Kidney epithelial cell (primary cell): ENCODE data around the gene XBP1. TPM values are rescaled to one million over a fixed set of nuclear protein-coding genes. Genes with fewer than 3 reads are reported as not detected.
"Not testable (repeated sequence)": the region's sequence is repeated elsewhere in the genome, so short reads cannot be mapped to it uniquely, and the experiment has no call there.

Source experiments
- DNase-seq: peaks from one replicate; pipeline ENCODE4 v3.0.0-alpha.2; 2010; ENCODE audit warnings: low read depth
- H3K27me3 ChIP-seq: 2 replicates; pipeline ENCODE4 v1.6.0; 2011; ENCODE audit warnings: low read length; ENCODE audit not compliant: control insufficient read depth, insufficient read depth
- H3K36me3 ChIP-seq: 2 replicates; pipeline ENCODE4 v1.5.1; 2011; ENCODE audit warnings: low read length; ENCODE audit not compliant: control insufficient read depth, insufficient read depth
- H3K4me3 ChIP-seq: 2 replicates; pipeline ENCODE4 v1.5.1; 2011; ENCODE audit warnings: low read depth, mild to moderate bottlenecking, control low read depth, low read length
- total RNA-seq: library from RNA; depleted of rRNA; stranded (reverse); fragments of >200 nt; gene quantifications from 2 replicates; pipeline ENCODE4 v1.2.3, GENCODE V29; 2015
- TF ChIP-seq, protein P1 (sequence below): IDR thresholded peaks from 2 replicates; pipeline ENCODE4 v1.5.1; 2011; ENCODE audit warnings: mild to moderate bottlenecking, moderate library complexity, low read length, control low read depth, inconsistent platforms; ENCODE audit not compliant: insufficient read depth, poor library complexity, severe bottlenecking

XBP1 gene
- total RNA-seq, 1 donor from 2014 or later: 291 TPM

DNA sequence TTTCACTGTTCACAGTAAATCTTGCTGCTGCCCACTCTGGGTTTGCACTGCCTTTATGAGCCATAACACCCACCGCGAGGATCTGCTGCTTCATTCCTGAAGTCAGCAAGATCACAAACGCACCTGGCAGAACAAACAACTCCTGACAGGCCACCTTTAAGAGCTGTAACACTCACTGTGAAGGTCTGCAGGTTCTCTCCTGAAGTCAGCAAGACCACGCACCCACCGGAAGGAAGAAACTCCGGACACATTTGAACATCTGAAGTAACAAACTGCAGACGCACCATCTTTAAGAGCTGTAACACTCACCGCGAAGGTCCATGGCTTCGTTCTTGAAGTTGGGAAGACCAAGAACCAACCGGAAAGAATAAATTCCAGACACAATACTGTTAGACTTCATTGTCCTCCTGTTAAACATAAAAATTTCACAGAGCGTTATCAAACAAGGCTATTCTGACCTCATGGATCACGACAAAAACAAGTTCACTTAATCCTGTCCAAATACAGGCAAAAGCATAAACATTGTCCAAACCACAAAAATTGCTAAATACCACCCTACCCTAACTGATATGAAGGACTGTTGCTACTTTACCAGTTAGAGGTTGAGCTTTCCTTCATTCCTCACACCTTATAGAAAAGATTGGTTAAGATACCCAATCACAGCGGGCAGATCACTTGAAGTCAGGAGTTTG lies 30.8 kb downstream of the XBP1 start:
- no peak for DNase-seq
- H3K36me3 ChIP-seq: peaks cover 2% of the 10 kb centered on the region
- no peak overlapping the region for H3K4me3 ChIP-seq
- TF ChIP-seq, protein P1, sequence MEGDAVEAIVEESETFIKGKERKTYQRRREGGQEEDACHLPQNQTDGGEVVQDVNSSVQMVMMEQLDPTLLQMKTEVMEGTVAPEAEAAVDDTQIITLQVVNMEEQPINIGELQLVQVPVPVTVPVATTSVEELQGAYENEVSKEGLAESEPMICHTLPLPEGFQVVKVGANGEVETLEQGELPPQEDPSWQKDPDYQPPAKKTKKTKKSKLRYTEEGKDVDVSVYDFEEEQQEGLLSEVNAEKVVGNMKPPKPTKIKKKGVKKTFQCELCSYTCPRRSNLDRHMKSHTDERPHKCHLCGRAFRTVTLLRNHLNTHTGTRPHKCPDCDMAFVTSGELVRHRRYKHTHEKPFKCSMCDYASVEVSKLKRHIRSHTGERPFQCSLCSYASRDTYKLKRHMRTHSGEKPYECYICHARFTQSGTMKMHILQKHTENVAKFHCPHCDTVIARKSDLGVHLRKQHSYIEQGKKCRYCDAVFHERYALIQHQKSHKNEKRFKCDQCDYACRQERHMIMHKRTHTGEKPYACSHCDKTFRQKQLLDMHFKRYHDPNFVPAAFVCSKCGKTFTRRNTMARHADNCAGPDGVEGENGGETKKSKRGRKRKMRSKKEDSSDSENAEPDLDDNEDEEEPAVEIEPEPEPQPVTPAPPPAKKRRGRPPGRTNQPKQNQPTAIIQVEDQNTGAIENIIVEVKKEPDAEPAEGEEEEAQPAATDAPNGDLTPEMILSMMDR: no peak
- H3K27me3 ChIP-seq: no peaks in the 10 kb centered on the region

DNA sequence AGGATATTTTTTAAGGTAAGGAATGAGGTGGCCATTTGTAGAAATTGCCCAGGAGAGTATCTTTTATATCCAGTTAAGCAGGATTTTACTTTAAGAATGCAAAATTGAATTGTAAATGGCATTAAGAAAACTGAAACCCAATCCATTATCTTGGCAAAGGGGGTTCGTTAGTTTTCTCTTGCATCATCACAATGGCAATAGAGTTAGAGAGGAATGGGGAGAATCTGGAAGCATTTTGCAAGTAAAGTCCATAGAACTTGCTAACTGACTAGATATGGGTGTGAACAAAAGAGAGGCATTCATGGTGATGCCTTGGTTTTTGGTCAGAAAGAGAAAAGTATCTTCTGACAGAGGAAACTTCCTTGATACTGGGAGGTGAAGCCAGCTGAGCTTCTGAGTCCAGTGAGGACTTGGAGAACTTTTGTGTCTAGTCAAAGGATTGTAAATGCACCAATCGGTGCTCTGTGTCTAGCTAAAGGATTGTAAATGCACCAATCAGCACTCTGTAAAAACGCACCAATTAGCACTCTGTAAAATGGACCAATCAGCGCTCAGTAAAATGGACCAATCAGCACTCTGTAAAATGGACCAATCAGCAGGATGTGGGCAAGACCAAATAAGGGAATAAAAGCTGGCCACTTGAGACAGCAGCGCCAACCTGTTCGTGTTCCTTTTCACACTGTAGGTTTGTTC lies 31.5 kb downstream of the XBP1 start:
- no peaks in the 10 kb centered on the region for H3K27me3 ChIP-seq
- TF ChIP-seq, protein P1: no peak
- no peak overlapping the region for H3K4me3 ChIP-seq
- no peaks in the 10 kb centered on the region for H3K36me3 ChIP-seq
- DNase-seq: no peak

DNA sequence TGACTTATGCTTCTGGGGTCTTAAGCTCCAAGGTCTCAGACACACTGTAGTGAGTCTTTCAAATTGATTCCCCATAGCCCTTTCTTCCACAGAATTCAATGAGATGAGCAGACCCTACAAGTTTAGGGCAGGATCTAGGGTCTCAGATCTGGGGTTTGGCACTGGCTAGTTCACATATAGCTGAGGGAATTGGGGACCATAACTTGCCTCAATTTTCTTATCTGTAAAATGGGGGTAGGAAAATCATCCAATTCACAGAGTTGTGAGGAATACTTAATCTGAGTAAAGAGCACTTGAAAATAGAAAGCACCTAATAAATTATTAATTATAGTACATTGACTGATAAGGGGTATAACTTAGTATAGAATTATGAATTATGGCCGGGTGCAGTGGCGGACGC lies 33.7 kb downstream of the XBP1 start:
- DNase-seq: no peak
- TF ChIP-seq, protein P1: no peak
- Histone ChIP-seq H3K36me3 (no peaks in the 10 kb centered on the region), H3K27me3 (no peaks in the 10 kb centered on the region), H3K4me3 (no peak overlapping the region)

DNA sequence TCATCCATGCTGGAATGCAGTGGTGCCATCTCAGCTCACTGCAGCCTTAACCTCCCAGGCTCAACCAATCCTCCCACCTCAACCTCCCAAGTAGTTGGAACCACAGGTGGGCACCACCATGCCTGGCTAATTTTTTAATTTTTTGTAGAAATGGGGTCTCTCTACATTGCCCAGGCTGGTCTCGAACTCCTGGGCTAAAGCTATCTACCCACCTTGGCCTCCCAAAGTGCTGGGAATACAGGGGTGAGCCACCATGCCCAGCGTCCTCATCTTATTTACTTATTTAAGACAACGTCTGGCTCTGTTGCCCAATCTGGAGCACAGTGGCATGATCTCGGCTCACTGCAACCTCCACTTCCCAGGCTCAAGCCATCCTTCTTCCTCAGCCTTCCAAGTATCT lies 38.4 kb downstream of the XBP1 start:
- H3K4me3 ChIP-seq: not testable (repeated sequence)

DNA sequence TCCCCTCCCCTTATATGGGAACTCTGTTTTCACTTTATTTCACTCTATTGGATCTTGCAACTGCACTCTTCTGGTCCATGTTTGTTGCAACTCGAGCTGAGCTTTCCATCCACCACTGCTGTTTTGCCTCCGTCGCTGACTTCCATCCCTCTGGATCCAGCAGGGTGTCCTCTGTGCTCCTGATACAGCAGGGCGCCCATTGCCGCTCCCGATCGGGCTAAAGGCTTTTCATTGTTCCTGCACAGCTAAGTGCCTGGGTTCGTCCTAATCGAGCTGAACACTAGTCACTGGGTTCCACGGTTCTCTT lies 39.0 kb downstream of the XBP1 start:
- no peaks in the 10 kb centered on the region for H3K36me3 ChIP-seq
- no peaks in the 10 kb centered on the region for H3K27me3 ChIP-seq
- DNase-seq: no peak
- H3K4me3 ChIP-seq: no peak overlapping the region
- TF ChIP-seq, protein P1: no peak

More for the DNA sequence above, 38.4 kb downstream of the XBP1 start:
- not testable (repeated sequence) for DNase-seq, H3K36me3 ChIP-seq, H3K27me3 ChIP-seq

DNA sequence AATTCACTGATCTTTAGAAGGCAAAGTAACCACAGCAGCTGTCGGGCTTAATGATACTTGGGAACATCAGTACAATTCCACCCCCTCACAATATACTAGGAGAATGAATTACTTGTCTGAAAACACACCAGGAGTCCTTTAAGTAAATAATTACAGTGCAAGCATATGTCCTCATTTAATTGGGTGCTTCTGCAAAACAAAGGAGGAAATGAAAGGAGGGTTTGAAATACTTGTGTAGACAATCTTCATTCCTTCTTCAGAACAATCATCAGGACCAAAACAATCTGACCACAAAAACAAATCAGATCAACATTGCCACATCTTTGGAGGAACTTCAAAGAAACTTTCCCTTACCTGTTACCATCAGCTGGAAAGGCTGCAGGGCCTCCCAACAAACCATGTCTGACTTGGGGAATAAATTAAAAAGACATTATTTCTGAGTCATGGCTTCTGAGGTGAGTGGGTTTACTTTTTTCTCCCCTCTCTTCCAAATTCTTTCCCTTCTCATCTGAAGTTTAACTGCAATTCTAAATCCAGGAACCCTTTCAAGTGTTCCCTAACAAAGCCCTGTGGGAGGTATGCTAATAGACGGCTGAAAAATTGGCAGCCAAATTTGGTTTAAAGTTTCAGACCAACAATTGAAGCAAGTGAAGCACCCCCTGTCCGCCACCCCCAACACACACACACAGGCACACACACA lies 40.4 kb downstream of the XBP1 start:
- H3K36me3 ChIP-seq: no peaks in the 10 kb centered on the region
- TF ChIP-seq, protein P1: no peak
- no peak overlapping the region for H3K4me3 ChIP-seq
- no peaks in the 10 kb centered on the region for H3K27me3 ChIP-seq
- no peak for DNase-seq

DNA sequence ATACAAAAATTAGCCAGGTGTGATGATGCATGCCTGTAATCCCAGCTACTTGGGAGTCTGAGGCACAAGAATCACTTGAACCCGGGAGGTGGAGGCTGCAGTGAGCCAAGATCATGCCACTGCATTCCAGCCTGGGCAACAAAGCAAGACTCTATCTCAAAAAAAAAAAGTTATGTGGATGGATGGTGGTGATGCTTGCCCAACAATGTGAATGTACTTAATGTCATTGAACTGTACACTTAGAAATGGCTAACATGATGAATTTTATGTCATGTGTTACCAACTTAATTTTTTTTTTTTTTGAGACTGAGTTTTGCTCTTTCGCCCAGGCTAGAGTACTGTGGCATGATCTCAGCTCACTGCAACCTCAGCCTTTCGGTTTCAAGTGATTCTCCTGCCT lies 45.9 kb downstream of the XBP1 start:
- not testable (repeated sequence) for H3K27me3 ChIP-seq, H3K4me3 ChIP-seq, DNase-seq, H3K36me3 ChIP-seq
